ENCODE results near the gene CSAG3.
"Not testable (repeated sequence)": the region's sequence is repeated elsewhere in the genome, so short reads cannot be mapped to it uniquely, and the experiment has no call there.

Gene CSAG3

DNA sequence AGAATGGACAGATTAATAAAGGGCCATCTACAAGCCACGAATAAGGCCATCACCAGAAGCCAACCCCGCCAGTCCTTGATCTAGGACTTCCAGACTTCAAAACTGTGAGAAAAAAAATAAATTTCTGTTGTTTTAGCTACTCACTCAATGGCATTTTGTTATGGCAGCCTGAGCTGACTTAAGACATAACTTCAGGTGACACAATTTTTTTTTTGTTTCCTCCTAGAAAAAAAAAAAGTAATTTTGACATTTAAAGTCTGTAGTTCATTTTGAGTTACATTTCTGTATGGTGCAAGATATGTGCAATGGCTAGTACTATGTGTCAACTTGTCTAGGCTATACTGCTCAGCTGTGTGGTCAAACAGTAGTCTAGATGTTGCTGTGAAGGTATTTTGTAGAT, at the start of gene CSAG3:
TSS of gene CSAG3 (plus strand) at position 301 of the 400 bp plus-strand sequence.
- in situ Hi-C loops (cut with HindIII; ENCODE audit: low sequenced_read_pairs); H3K4me3 ChIP-seq (ENCODE audit: low read depth, low read length); DNase-seq (ENCODE audit: low read depth): not testable (repeated sequence)

GRCh38 chrX:152713195-152713594, 45.8 kb upstream of the CSAG3 start:
- DNase-seq (ENCODE audit: low read depth); in situ Hi-C loops (cut with HindIII; ENCODE audit: low sequenced_read_pairs); H3K4me3 ChIP-seq (ENCODE audit: low read depth, low read length): not testable (repeated sequence)

GRCh38 chrX:152713815-152714787, 44.9 kb upstream of the CSAG3 start, which contains the start of gene MAGEA2B:
Gene MAGEA2B (plus strand): TSS chrX:152714628. CDS start chrX:152717107, 2,479 bp downstream.
- H3K4me3 ChIP-seq (ENCODE audit: low read depth, low read length); in situ Hi-C loops (cut with HindIII; ENCODE audit: low sequenced_read_pairs); DNase-seq (ENCODE audit: low read depth): not testable (repeated sequence)

- DNase-seq (ENCODE audit: low read depth) = no peak
- no peak overlapping the region for H3K4me3 ChIP-seq (ENCODE audit: low read depth, low read length)
- in situ Hi-C loops (cut with HindIII; ENCODE audit: low sequenced_read_pairs) = no loop called here
- TF ChIP-seq, protein P1, sequence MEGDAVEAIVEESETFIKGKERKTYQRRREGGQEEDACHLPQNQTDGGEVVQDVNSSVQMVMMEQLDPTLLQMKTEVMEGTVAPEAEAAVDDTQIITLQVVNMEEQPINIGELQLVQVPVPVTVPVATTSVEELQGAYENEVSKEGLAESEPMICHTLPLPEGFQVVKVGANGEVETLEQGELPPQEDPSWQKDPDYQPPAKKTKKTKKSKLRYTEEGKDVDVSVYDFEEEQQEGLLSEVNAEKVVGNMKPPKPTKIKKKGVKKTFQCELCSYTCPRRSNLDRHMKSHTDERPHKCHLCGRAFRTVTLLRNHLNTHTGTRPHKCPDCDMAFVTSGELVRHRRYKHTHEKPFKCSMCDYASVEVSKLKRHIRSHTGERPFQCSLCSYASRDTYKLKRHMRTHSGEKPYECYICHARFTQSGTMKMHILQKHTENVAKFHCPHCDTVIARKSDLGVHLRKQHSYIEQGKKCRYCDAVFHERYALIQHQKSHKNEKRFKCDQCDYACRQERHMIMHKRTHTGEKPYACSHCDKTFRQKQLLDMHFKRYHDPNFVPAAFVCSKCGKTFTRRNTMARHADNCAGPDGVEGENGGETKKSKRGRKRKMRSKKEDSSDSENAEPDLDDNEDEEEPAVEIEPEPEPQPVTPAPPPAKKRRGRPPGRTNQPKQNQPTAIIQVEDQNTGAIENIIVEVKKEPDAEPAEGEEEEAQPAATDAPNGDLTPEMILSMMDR (IDR thresholded peaks at IDR 0.05; ENCODE audit: low read depth, low read length, missing control alignments) = no peak
Observed at GRCh38 chrX:152725409-152725808, 33.6 kb upstream of the CSAG3 start.

DNA sequence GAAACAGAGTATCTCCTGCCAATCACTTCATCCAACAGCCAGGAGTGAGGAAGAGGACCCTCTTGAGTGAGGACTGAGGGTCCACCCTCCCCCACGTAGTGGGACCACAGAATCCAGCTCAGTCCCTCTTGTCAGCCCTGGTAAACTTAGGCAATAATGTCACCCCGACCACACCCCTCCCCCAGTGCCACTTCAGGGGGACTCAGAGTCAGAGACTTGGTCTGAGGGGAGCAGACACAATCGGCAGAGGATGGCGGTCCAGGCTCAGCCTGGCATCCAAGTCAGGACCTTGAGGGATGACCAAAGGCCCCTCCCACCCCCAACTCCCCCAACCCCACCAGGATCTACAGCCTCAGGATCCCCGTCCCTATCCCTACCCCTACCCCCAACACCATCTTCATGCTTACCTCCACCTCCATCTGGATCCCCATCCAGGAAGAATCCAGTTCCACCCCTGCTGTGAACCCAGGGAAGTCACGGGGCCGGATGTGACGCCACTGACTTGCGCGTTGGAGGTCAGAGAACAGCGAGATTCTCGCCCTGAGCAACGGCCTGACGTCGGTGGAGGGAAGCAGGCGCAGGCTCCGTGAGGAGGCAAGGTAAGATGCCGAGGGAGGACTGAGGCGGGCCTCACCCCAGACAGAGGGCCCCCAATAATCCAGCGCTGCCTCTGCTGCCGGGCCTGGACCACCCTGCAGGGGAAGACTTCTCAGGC, 25.6 kb upstream of the CSAG3 start, which contains the start of the genes CSAG1 and MAGEA12:
TSS of gene CSAG1 (minus strand) at position 461 of the 715 bp plus-strand sequence. CDS start 1,261 bp downstream, outside the sequence.
TSS of gene MAGEA12 (plus strand) at position 497 of the 715 bp plus-strand sequence. CDS start 2,405 bp downstream, outside the sequence.
- in situ Hi-C loops (cut with HindIII; ENCODE audit: low sequenced_read_pairs) = no loop called here
- no peak within 1 kb of the TSS for H3K4me3 ChIP-seq (ENCODE audit: low read depth, low read length)
- DNase-seq (ENCODE audit: low read depth) = no peak
- TF ChIP-seq, protein P1 (IDR thresholded peaks at IDR 0.05; ENCODE audit: low read depth, low read length, missing control alignments) = no peak

GRCh38 chrX:152734143-152734858, 24.7 kb upstream of the CSAG3 start:
- DNase-seq (ENCODE audit: low read depth); in situ Hi-C loops (cut with HindIII; ENCODE audit: low sequenced_read_pairs): not testable (repeated sequence)

GRCh38 chrX:152735101-152735500, 23.9 kb upstream of the CSAG3 start:
- in situ Hi-C loops (cut with HindIII; ENCODE audit: low sequenced_read_pairs) = no loop called here
- no peak for DNase-seq (ENCODE audit: low read depth)
- TF ChIP-seq, protein P1 (IDR thresholded peaks at IDR 0.05; ENCODE audit: low read depth, low read length, missing control alignments) = no peak
- H3K4me3 ChIP-seq (ENCODE audit: low read depth, low read length) = no peak overlapping the region

More at GRCh38 chrX:152734143-152734858, 24.7 kb upstream of the CSAG3 start:
- not testable (repeated sequence) for H3K4me3 ChIP-seq (ENCODE audit: low read depth, low read length)

DNA sequence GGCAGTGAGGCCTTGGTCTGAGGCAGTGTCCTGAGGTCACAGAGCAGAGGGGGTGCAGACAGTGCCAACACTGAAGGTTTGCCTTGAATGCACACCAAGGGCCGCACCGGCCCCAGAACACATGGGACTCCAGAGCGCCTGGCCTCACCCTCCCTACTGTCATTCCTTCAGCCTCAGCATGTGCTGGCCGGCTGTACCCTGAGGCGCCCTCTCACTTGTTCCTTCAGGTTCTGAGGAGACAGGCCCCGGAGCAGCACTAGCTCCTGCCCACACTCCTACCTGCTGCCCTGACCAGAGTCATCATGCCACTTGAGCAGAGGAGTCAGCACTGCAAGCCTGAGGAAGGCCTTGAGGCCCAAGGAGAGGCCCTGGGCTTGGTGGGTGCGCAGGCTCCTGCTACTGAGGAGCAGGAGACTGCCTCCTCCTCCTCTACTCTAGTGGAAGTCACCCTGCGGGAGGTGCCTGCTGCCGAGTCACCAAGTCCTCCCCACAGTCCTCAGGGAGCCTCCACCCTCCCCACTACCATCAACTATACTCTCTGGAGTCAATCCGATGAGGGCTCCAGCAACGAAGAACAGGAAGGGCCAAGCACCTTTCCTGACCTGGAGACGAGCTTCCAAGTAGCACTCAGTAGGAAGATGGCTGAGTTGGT, 23.0 kb upstream of the CSAG3 start:
- in situ Hi-C loops (cut with HindIII; ENCODE audit: low sequenced_read_pairs) = no loop called here
- TF ChIP-seq, protein P1 (IDR thresholded peaks at IDR 0.05; ENCODE audit: low read depth, low read length, missing control alignments) = no peak
- no peak overlapping the region for H3K4me3 ChIP-seq (ENCODE audit: low read depth, low read length)
- DNase-seq (ENCODE audit: low read depth) = no peak

DNA sequence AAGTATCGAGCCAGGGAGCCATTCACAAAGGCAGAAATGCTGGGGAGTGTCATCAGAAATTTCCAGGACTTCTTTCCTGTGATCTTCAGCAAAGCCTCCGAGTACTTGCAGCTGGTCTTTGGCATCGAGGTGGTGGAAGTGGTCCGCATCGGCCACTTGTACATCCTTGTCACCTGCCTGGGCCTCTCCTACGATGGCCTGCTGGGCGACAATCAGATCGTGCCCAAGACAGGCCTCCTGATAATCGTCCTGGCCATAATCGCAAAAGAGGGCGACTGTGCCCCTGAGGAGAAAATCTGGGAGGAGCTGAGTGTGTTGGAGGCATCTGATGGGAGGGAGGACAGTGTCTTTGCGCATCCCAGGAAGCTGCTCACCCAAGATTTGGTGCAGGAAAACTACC, 22.5 kb upstream of the CSAG3 start:
- DNase-seq (ENCODE audit: low read depth); H3K4me3 ChIP-seq (ENCODE audit: low read depth, low read length); in situ Hi-C loops (cut with HindIII; ENCODE audit: low sequenced_read_pairs): not testable (repeated sequence)

Data from astrocyte of the cerebellum (primary cell).